ENCODE data around the gene TCTN2.

Gene TCTN2

GRCh38 chr12:123741937-123742572 is 71.1 kb downstream of the TCTN2 start:
- no peak for DNase-seq (ENCODE audit: low read depth in 2 of 2)

GRCh38 chr12:123743002-123743401 is 72.1 kb downstream of the TCTN2 start:
- no peak for DNase-seq (ENCODE audit: low read depth in 2 of 2)

- DNase-seq (ENCODE audit: low read depth in 2 of 2) = no peak
Observed at GRCh38 chr12:123744836-123745235, 73.9 kb downstream of the TCTN2 start.

- no peak for DNase-seq (ENCODE audit: low read depth in 2 of 2)
Observed at GRCh38 chr12:123747309-123747708, 76.4 kb downstream of the TCTN2 start.

- DNase-seq (ENCODE audit: low read depth in 2 of 2) = no peak
Observed at GRCh38 chr12:123748161-123748560, 77.2 kb downstream of the TCTN2 start.

- DNase-seq (ENCODE audit: low read depth in 2 of 2) = no peak
Observed at GRCh38 chr12:123748661-123749060, 77.7 kb downstream of the TCTN2 start.

GRCh38 chr12:123749355-123749754 is 78.4 kb downstream of the TCTN2 start:
- DNase-seq (ENCODE audit: low read depth in 2 of 2) = no peak

- DNase-seq (ENCODE audit: low read depth in 2 of 2) = no peak
Observed at GRCh38 chr12:123750159-123750656, 79.3 kb downstream of the TCTN2 start.

GRCh38 chr12:123752046-123752445 is 81.1 kb downstream of the TCTN2 start:
- DNase-seq (ENCODE audit: low read depth in 2 of 2) = no peak

- no peak for DNase-seq (ENCODE audit: low read depth in 2 of 2)
Observed at GRCh38 chr12:123754041-123754772, 83.3 kb downstream of the TCTN2 start.

GRCh38 chr12:123757561-123757960 is 86.6 kb downstream of the TCTN2 start:
- no peak for DNase-seq (ENCODE audit: low read depth in 2 of 2)
